ENCODE data around the gene SLC17A4.

The SLC17A4 gene, protein sequence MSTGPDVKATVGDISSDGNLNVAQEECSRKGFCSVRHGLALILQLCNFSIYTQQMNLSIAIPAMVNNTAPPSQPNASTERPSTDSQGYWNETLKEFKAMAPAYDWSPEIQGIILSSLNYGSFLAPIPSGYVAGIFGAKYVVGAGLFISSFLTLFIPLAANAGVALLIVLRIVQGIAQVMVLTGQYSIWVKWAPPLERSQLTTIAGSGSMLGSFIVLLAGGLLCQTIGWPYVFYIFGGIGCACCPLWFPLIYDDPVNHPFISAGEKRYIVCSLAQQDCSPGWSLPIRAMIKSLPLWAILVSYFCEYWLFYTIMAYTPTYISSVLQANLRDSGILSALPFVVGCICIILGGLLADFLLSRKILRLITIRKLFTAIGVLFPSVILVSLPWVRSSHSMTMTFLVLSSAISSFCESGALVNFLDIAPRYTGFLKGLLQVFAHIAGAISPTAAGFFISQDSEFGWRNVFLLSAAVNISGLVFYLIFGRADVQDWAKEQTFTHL

DNA sequence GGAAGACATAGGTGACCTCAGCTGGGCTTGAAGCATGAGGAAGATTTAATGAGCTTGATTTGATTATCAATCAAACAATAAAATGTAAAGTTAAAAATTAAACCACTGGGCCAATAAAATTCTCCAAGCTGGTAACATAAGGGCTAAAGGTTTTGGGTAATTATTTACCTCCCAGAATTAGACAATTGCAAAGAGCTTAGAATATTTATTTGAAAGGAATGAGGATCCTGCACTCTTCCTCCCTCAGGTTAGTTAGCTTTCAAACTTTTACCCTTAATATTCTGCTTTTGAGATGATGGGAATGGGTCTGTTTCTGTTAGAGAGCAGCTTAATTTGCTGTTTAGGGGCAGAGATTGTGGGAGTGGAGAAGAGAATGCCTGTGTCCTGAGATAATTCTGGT, at the start of gene SLC17A4:
Gene SLC17A4, plus strand, starts transcription at position 208 of the 400 bp plus-strand sequence. CDS start 7,221 bp downstream, outside the sequence.
- no peak for DNase-seq (ENCODE audit: low read depth in 2 of 2)

GRCh38 chr6:25706314-25707014, 48.1 kb upstream of the SLC17A4 start:
- no peak for DNase-seq (ENCODE audit: low read depth in 2 of 2)

DNA sequence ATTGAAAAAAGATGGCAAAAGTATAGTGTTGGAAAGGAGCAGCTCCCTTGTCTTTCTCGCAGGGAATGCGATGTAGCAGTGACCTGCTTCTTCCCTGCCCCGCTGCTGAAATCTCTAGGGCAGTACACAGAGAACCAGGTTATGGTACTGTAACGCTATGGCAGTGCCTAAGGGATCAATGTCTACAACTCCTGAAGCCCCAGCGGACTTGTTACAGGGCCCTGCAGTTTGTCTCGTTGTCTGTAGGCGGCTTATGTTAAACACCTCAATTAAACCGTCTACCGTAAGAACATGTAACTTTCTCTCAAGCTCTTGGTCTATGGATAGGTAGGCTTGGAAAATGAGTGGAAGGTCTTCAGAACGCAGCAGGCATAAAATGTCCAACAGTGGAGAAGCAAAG, 44.8 kb upstream of the SLC17A4 start:
- DNase-seq (ENCODE audit: low read depth in 2 of 2) = no peak

DNA sequence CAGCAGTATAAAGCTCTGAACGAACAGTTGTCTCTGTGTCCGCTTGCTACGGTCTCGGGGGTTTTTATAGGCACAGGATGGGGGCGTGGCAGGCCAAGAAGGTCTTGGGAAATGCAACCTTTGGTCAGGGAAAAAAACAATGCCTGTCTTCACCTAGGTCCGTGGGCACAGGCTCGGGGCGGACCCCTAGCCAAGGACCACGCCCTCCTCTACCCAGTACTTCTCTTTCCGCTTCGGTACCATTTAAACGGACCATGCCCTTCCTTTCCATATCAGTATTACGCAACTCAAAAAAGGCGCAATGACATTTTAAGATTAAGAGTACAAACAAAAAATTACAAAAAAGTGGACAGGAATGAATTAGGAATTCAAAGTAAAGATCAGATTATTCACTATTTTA, 44.3 kb upstream of the SLC17A4 start:
- no peak for DNase-seq (ENCODE audit: low read depth in 2 of 2)

DNA sequence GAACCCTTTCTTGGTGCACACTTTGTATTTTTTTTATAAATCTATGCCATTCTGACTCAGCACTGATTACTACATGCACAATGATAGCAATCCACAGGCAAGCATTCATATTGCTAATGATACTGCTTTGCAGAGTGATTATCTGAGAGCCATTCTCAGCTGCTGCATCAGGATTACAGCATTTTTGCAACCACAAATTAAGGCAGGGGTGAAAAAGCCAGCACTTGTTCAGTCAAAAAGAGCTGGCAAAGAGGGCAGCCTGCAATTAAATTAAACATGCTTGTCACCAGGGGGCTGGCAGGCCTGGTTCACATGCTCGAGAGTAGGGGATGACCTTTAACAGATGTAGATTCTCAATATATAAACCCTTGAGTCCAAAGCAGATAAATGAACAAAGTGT, 40.7 kb upstream of the SLC17A4 start:
- no peak for DNase-seq (ENCODE audit: low read depth in 2 of 2)

DNA sequence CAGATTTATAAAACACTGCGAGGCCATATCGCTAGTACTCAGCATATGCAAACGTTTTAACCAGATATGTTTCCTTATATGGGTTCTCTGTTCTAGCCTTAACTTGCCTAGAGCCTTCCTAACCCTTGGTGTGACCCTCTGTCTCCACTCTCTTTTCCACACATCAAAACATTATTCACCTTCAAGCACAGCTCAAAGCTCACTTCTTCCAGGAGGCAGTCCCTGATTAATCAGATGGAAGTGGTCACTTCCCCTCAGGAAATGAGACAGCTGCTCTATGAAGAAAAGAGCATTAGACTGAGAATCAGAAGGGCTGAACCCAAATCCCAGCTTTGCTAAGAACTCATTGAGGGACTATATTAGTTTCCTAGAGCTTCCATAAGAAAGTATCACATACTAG, 39.8 kb upstream of the SLC17A4 start:
- no peak for DNase-seq (ENCODE audit: low read depth in 2 of 2)

DNA sequence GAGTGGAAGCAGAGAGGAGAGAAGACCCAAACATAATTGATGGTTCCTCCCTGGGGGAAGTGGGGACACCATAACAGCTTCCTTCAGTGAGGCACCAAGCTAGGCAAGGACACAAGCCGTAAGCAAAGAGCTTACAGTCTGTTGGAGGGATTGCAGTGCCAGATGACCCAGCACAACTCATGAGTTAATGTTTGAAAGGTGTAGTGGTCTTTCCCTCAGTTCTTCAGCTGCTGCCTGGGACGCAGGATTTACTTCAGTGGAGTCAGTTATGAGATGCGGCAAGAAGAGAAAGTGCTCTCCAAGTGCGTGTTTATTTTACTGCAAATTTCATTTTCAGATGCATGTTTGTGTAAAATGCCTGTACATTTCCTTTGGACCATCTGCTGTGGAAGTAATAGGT, 38.7 kb upstream of the SLC17A4 start:
- no peak for DNase-seq (ENCODE audit: low read depth in 2 of 2)

GRCh38 chr6:25717866-25718740, 36.4 kb upstream of the SLC17A4 start:
- no peak for DNase-seq (ENCODE audit: low read depth in 2 of 2)

DNA sequence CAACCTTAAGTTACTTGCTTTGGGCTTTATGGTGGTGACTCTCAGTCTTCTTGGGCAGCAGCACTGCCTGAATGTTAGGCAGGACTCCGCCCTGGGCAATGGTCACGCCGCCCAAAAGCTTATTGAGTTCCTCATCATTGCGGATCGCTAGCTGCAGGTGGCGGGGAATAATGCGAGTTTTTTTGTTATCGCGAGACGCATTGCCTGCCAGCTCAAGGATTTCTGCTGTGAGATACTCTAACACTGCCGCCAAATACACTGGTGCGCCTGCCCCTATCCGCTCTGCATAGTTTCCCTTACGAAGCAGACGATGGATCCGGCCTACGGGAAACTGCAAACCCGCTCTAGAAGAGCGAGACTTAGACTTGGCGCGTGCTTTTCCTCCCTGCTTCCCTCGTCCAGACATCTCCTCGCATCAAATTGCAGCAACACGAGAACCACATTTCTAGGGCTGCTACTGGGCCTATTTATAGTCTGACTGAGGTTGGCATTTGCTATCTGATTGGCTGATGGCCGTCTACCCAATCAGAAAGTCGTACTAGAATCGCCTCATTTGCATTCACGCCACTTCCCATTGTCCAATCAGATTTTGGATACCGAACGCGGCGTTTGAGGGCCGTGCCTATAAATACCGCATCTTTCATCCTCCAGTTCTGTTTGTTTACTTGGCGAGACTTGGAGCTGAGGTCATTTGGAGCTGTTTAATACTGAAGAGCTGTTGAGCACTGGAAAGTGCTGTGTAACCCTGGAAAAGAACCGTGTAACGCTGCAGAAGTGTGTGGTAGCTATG, 28.2 kb upstream of the SLC17A4 start:
- no peak for DNase-seq (ENCODE audit: low read depth in 2 of 2)

- no peak for DNase-seq (ENCODE audit: low read depth in 2 of 2)
Observed at GRCh38 chr6:25727028-25727427, 27.5 kb upstream of the SLC17A4 start.

DNA sequence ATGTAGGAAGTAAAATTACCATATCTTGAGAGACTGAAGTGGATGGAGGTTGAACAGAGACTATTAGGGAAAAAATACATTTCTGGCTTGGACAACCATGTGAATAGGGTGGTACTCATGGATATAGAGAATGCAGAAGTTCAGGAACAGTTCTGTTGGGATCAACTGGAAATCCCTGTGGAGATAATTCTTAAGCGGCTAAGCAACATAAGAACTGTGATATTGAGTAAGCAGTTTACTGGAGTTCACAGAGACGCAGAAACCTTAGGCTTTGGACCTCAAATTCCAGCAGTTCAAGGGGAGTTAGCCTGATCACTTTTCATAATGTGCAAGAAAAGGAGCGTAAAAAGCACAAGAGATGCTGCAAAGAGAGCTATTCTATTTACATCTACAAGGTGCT, 23.6 kb upstream of the SLC17A4 start:
- DNase-seq (ENCODE audit: low read depth in 2 of 2) = no peak

DNA sequence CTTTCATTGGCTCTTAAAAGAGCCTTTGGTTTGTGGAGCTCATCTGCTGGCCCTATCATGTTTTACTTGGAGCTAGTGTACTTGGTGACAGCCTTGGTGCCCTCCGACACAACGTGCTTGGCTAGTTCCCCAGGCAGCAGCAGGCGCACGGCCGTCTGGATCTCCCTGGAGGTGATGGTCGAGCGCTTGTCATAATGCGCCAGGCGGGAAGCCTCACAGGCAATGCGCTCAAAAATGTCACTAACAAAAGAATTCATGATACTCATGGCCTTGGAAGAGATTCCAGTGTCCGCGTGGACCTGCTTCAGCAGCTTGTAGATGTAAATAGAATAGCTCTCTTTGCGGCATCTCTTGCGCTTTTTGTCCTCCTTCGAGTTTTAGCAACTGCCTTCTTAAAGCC, 22.8 kb upstream of the SLC17A4 start:
- DNase-seq (ENCODE audit: low read depth in 2 of 2) = no peak

- no peak for DNase-seq (ENCODE audit: low read depth in 2 of 2)
Observed at GRCh38 chr6:25732468-25733198, 21.9 kb upstream of the SLC17A4 start.

DNA sequence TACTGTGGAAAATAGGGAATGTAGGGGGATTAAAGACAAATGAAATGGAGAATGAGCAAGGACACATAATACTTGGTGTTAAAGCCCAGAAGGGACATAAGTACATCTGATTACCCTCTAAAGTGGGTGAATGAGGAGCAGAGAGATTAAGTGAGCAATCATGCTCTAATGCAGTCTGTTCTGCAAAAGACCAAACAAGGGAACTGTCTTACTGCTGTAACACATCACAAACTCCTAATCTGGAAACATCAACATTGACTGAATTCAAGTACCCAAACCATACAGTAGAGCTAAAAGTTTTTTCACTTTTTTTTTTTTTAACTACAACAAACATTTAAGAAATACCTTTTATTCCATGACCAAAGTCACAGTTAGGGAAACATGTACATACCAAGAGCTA, 19.3 kb upstream of the SLC17A4 start:
- DNase-seq (ENCODE audit: low read depth in 2 of 2) = no peak

- no peak for DNase-seq (ENCODE audit: low read depth in 2 of 2)
Observed at GRCh38 chr6:25743868-25744267, 10.7 kb upstream of the SLC17A4 start.

- DNase-seq (ENCODE audit: low read depth in 2 of 2) = no peak
Observed at GRCh38 chr6:25745836-25746235, 8.7 kb upstream of the SLC17A4 start.

GRCh38 chr6:25746968-25747367, 7.6 kb upstream of the SLC17A4 start:
- DNase-seq (ENCODE audit: low read depth in 2 of 2) = no peak

- DNase-seq (ENCODE audit: low read depth in 2 of 2) = no peak
Observed at GRCh38 chr6:25747477-25747876, 7.1 kb upstream of the SLC17A4 start.

- DNase-seq (ENCODE audit: low read depth in 2 of 2) = no peak
Observed at GRCh38 chr6:25748049-25748448, 6.5 kb upstream of the SLC17A4 start.

Measured in activated CD8-positive, alpha-beta memory T cell treated with anti-CD3 and anti-CD28 coated beads for 4 hours (primary cell).